Neural cell (in vitro differentiated cells): Measurements from ENCODE around the gene RNF187. TPM values are rescaled to one million over a fixed set of nuclear protein-coding genes. Genes with fewer than 3 reads are reported as not detected.
A peak's percentile ranks its signal among the peaks of the same experiment; 100 is the strongest.

Experiments used
- H2AFZ ChIP-seq: fragments of 200-600, 300-800 bp; sonication (generic), shearing (Covaris generic); 2 replicates; pipeline ENCODE4 v1.6.0; 2014; ENCODE audit warnings: low read depth, mild to moderate bottlenecking, antibody characterized with exemption, low read length, moderate library complexity
- H3F3A ChIP-seq: fragments of 200-600 bp; shearing (Covaris generic); 2 replicates; pipeline ENCODE4 v1.6.1; 2016; ENCODE audit warnings: mild to moderate bottlenecking, moderate library complexity, mixed read lengths, antibody characterized with exemption, low read length; ENCODE audit not compliant: insufficient read depth, poor library complexity, severe bottlenecking
- H3K27ac ChIP-seq: fragments of 200-600, 300-800 bp; sonication (generic), shearing (Covaris generic); 2 replicates; pipeline ENCODE4 v1.5.1; 2014; ENCODE audit warnings: mild to moderate bottlenecking, low read length, moderate library complexity
- H3K27me3 ChIP-seq: fragments of 300-800, 200-600 bp; sonication (generic), shearing (Covaris generic); 2 replicates; pipeline ENCODE4 v1.6.0; 2014; ENCODE audit warnings: mild to moderate bottlenecking, low read depth, low read length, moderate library complexity; ENCODE audit not compliant: insufficient read depth
- H3K36me3 ChIP-seq: fragments of 300-800, 200-600 bp; sonication (generic), shearing (Covaris generic); 2 replicates; pipeline ENCODE4 v1.5.1; 2014; ENCODE audit warnings: mild to moderate bottlenecking, antibody characterized with exemption, low read length, moderate library complexity; ENCODE audit not compliant: insufficient read depth
- H3K4me2 ChIP-seq: fragments of 300-800, 200-600 bp; sonication (generic), shearing (Covaris generic); 2 replicates; pipeline ENCODE4 v1.6.0; 2014; ENCODE audit warnings: mild to moderate bottlenecking, low read length
- H3K4me3 ChIP-seq: fragments of 300-800, 200-600 bp; sonication (generic), shearing (Covaris generic); 2 replicates; pipeline ENCODE4 v1.5.1; 2014; ENCODE audit warnings: mild to moderate bottlenecking, low read length, moderate library complexity
- H3K79me2 ChIP-seq: fragments of 200-600 bp; shearing (Covaris generic); replicated peaks from 2 replicates; pipeline ENCODE4 v1.6.0; 2014; ENCODE audit warnings: mild to moderate bottlenecking, low read length, moderate library complexity; ENCODE audit not compliant: insufficient read depth
- H3K9ac ChIP-seq: fragments of 300-800, 200-600 bp; sonication (generic), shearing (Covaris generic); 2 replicates; pipeline ENCODE4 v1.6.1; 2016; ENCODE audit warnings: mild to moderate bottlenecking, low read length, mixed read lengths
- H3K9me2 ChIP-seq: fragments of 200-600 bp; shearing (Covaris generic); 2 replicates; pipeline ENCODE4 v1.6.1; 2016; ENCODE audit warnings: mild to moderate bottlenecking, low read length, mixed read lengths; ENCODE audit not compliant: insufficient read depth
- H3K9me3 ChIP-seq: fragments of 200-600, 300-800 bp; sonication (generic), shearing (Covaris generic); 2 replicates; pipeline ENCODE4 v1.6.1; 2016; ENCODE audit warnings: mild to moderate bottlenecking, mixed run types, low read length, moderate library complexity, mixed read lengths
- H4K20me1 ChIP-seq: fragments of 200-600 bp; shearing (Covaris generic); 2 replicates; pipeline ENCODE4 v1.6.1; 2016; ENCODE audit warnings: mild to moderate bottlenecking, mixed run types; ENCODE audit not compliant: insufficient read depth
- CTCF ChIP-seq: fragments of 450-650 bp; IDR thresholded peaks from 2 replicates; pipeline ENCODE4 v1.5.1; 2014; ENCODE audit warnings: antibody characterized with exemption, mild to moderate bottlenecking, moderate library complexity; ENCODE audit not compliant: poor library complexity, severe bottlenecking
- EP300 ChIP-seq: fragments of 450-650 bp; conservative IDR thresholded peaks from 2 replicates; pipeline ENCODE4 v1.6.1; 2014; ENCODE audit warnings: antibody characterized with exemption, mild to moderate bottlenecking, moderate library complexity; ENCODE audit not compliant: poor library complexity, severe bottlenecking
- EZH2 ChIP-seq: fragments of 200-600, 300-800 bp; shearing (Covaris generic), sonication (generic); IDR thresholded peaks from 2 replicates; pipeline ENCODE4 v1.6.1; 2014; ENCODE audit warnings: antibody characterized with exemption, low read length, borderline replicate concordance, mild to moderate bottlenecking; ENCODE audit not compliant: insufficient read depth, poor library complexity, severe bottlenecking
- MXI1 ChIP-seq: fragments of 450-650 bp; conservative IDR thresholded peaks from 2 replicates; pipeline ENCODE4 v1.6.1; 2014; ENCODE audit warnings: antibody characterized with exemption, mild to moderate bottlenecking; ENCODE audit not compliant: poor library complexity, severe bottlenecking
- POLR2AphosphoS5 ChIP-seq: IDR thresholded peaks from 2 replicates; pipeline ENCODE4 v1.6.1; 2012
- RAD21 ChIP-seq: fragments of 450-650 bp; conservative IDR thresholded peaks from 2 replicates; pipeline ENCODE4 v1.6.1; 2014; ENCODE audit warnings: antibody characterized with exemption, mild to moderate bottlenecking, moderate library complexity
- REST ChIP-seq: IDR thresholded peaks from 2 replicates; pipeline ENCODE4 v1.6.1; 2012; ENCODE audit warnings: borderline replicate concordance
- SMC3 ChIP-seq: fragments of 450-650 bp; conservative IDR thresholded peaks from 2 replicates; pipeline ENCODE4 v1.6.1; 2014; ENCODE audit warnings: antibody characterized with exemption, mild to moderate bottlenecking, moderate library complexity; ENCODE audit not compliant: poor library complexity
- TAF1 ChIP-seq: IDR thresholded peaks from 2 replicates; pipeline ENCODE4 v1.6.1; 2012; ENCODE audit warnings: low read depth
- polyA plus RNA-seq: library from polyadenylated mRNA; depleted of rRNA; stranded (reverse); fragments of >200 nt; gene quantifications from 2 replicates; pipeline ENCODE4 v1.2.3, GENCODE V29; 2014

The RNF187 gene
- polyA plus RNA-seq, 1 donor from 2014 or later = 73.6 TPM

DNA sequence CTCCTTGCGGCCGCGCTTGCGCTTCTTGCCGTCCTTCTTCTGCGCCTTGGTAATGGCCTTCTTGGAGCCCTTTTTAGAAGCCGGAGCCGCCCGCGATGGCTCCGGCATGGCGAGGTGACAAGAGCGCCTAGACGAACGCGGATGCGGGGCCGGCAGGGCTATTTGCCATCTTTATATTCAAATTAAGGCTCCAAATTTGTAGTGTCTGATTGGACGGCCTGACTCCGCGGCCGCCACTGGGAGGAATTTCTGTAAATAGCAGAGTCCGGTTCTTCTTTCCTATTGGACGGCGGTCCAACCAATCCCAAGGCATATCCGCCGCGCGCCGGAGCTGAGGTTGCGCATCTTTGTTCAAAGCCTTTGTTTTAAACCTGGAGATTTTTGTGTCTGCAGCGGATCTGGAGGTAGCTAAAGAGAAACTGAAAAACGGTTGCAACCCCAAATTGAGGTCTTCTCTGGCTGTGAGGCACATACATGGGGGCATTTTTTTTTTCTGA lies 22.6 kb upstream of the RNF187 start:
- H4K20me1 ChIP-seq = no peaks in the 10 kb centered on the region
- H3K27ac ChIP-seq = peak overlapping the region; percentile 96
- peak overlapping the region; percentile 85 for H3K9ac ChIP-seq
- H3F3A ChIP-seq = no peaks in the 10 kb centered on the region
- peak overlapping the region; percentile 47 for H2AFZ ChIP-seq
- peaks cover 23% of the 10 kb centered on the region for H3K79me2 ChIP-seq
- H3K27me3 ChIP-seq = no peaks in the 10 kb centered on the region
- peak overlapping the region; percentile 78 for H3K4me3 ChIP-seq
- TF ChIP-seq POLR2AphosphoS5 (peak; percentile 97), RAD21 (peak; percentile 29), EZH2 (no peak), SMC3 (peak; percentile 11), REST (peak; percentile 95), CTCF (peak; percentile 28), MXI1 (peak; percentile 99), TAF1 (peak; percentile 76), EP300 (peak; percentile 44)
- H3K9me3 ChIP-seq = no peaks in the 10 kb centered on the region
- no peaks in the 10 kb centered on the region for H3K36me3 ChIP-seq
- H3K4me2 ChIP-seq = peak overlapping the region; percentile 83
- H3K9me2 ChIP-seq = no peaks in the 10 kb centered on the region

DNA sequence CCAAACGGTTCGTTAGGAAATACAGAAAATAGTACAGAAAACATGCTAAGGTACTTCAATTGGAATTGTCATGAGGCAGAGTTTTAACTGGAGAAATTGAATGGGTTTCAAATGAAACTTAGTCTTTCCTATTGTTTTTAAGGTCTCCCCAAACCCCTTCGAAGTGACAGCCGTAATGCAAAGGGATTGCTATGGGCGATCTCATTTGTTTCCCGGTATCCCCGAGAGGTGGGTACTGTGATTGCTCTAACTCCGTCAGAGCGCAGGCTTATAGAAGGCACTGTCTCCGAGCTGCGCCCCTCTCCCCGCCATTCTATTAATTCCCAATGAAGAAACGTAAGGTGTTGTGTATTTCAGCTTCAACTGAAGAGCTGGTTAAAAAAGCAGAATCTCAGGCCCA lies 22.0 kb upstream of the RNF187 start:
- Histone ChIP-seq H3K4me2 (peak overlapping the region; percentile 83), H3K27me3 (no peaks in the 10 kb centered on the region), H2AFZ (peak overlapping the region; percentile 47), H3K4me3 (peak overlapping the region; percentile 78), H3K9me2 (no peaks in the 10 kb centered on the region), H3K79me2 (peaks cover 21% of the 10 kb centered on the region), H3K36me3 (no peaks in the 10 kb centered on the region), H3K9me3 (no peaks in the 10 kb centered on the region), H3K27ac (peak overlapping the region; percentile 96), H3F3A (no peaks in the 10 kb centered on the region), H3K9ac (peak overlapping the region; percentile 85), H4K20me1 (no peaks in the 10 kb centered on the region)
- TF ChIP-seq TAF1 (no peak), RAD21 (no peak), SMC3 (no peak), REST (no peak), CTCF (no peak), EZH2 (no peak), MXI1 (no peak), EP300 (no peak), POLR2AphosphoS5 (no peak)
